GM18519 (cell line): ENCODE results near the gene CIB4.
"Not testable (repeated sequence)": the region's sequence is repeated elsewhere in the genome, so short reads cannot be mapped to it uniquely, and the experiment has no call there.

Source experiments
- ATAC-seq: cut with Tn5 transposase; IDR thresholded peaks from one replicate; pipeline ENCODE4 v1.9.1; 2021; ENCODE audit warnings: mild to moderate bottlenecking, moderate library complexity; ENCODE audit not compliant: unreplicated experiment, low FRiP score

CIB4 gene

DNA sequence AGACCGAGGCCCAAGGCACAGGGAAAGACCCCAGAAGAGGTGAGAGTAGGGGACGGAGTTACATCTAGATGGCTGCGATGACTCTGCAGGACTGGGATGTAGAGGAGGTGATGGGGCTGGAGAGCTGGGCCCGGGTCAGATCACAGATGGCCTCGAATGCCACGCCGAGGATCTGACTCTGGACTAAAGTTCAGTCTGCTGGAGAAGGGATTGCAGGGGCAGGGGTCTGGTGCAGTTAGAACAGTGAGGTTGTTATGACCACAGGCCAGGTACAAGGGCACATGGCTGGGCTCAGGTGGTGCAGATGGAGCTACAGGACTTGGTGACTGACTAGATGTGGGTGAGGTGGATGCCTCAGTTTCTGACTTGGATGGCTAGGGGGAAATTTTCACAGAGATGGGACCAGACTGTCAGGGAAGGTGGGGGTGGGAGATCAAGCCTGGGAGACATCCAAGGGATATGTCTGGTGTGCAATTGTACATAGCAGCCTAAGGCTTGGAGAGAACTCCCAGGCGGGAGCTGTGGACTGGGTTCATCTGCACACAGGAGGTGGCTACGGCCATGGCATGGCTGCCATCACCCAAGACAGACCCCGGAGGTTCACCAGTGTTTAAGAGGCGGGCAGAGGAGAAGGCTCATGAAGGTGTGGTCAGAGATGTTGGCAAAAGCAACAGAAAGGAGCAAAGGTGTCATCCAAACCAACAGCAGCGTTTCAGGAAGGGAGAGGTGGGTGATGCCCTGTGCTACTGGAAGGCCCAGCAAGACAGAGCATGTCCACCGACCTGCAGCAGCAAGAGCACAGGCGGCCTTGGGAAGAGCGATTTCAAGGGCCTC lies 66.9 kb downstream of the CIB4 start:
- ATAC-seq, result no peak

DNA sequence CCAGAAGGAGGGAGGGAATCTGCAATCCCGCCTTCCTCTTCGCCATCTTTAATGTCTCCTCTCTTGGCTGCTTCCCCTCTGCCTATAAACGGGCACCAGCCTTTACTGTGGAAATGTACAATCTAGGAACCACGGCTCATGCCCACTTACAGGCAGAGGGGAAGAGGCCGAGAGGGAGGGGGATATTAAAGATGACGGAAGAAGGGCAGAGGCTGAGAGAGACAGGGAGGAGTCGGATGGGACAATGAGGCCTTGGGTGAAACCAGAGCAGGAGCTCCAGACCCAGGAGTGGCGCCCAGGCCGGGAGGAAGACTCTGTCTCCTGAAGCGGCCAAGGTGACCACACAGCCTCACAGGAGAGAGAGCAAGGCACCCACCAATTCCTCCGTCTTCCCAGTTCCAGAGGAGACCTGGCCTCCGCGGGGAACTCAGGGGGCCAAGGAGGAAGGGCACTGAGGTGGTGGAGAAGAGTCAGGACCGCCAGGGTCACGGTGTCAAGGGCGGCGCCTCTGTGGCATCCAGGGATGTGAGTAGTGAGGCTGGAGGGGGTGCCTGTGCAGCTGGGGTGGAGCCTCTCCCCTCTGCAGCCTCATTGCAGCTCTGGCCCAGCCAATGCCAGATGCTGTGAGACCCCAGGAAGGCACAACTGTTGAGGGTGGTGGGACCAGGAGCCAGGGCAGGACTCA lies 67.8 kb downstream of the CIB4 start:
- no peak for ATAC-seq

DNA sequence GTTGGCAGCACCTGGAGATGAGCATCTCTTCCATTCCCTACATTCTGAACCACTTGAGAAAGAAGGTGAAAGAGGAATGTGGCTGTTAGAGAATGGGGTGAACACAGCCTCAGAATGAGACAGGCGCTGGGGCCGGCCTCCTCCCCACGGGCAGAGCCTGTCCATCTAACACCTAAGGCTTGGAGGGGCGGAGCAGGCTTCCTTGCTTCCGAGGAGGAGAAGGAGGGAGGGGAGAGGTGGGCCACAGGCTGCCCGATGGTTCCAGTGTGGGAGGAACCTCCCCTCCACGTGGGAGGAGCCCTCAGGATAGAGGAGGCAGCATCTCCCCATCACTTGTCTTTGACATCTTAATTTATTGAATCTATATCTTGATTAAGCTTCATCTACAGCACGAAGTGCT lies 68.6 kb downstream of the CIB4 start:
- ATAC-seq, result no peak

DNA sequence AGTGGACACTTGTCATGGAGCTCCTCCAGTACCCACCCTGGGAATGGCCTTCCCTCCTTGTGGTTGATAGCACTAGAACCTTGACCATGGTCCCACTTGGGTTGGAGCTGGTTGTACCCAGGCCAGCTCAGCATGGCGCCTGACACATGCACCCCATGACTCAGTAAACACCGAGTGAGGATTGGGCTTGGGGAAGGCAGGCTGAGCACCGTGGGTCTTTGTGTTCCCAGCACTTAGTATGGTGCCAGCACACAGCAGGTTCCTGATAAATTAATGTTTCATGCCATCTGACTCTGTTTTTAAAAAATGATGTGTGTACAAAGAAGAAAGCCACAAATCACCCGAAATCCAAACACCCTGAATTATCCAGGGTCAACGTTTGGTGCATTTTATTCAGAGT lies 69.8 kb downstream of the CIB4 start:
- ATAC-seq, result no peak

DNA sequence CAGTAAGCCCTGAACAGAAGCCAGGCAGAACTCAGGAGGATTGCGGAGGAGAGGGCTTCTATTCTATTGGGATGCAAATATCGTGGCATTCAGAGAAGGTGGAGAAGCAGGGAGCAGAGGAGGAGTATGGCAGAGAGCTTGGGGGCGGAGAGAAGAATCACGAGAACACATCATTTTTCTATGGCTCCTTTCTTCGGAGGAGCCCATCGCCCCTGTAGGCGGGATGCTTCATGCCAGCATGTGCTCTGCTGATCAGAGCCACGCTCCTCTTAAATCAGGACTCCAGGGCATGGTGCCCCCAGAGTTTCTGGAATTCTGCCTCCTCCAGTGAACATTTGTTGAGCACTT lies 71.1 kb downstream of the CIB4 start:
- no peak for ATAC-seq

DNA sequence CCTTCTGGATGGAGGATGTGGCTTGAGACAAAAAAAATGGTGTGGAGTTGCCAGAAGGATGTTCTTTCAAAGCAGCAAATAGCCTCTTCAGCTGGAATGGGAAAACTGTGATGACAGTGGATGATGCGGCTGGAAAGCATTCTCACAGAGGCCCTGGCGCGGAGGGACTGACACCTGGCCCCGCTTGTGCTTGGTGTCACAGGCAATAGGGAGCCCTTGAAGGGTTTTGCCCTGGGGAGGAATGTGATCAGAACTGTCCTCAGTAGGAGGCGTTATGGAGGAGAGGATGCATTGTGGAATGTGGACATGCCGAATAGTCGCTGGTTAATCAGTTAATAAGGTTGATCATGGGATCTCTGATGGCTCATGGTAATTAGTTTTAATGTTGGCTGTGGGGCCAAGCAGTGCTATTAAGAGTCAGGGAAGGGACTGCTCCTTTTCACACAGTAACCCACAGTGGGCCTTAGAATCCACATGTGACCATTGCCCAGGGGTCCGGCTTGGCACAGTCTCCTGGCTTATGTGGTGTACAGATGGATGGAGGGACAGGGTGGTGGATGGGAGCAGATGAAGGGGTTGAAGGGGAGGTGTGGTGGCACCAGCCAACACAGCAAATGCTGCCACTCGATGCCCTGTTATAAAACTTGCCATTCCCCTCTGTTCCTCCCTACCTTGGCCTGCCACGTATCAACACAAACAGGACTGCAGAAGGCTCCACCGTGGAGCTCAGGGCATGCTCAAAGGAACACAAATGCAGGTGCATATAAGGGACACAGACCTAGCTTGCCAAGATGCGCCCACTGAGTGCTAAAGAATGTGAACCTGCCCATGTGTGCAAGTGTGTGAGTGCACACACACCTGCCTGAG lies 71.7 kb downstream of the CIB4 start:
- ATAC-seq, result no peak

DNA sequence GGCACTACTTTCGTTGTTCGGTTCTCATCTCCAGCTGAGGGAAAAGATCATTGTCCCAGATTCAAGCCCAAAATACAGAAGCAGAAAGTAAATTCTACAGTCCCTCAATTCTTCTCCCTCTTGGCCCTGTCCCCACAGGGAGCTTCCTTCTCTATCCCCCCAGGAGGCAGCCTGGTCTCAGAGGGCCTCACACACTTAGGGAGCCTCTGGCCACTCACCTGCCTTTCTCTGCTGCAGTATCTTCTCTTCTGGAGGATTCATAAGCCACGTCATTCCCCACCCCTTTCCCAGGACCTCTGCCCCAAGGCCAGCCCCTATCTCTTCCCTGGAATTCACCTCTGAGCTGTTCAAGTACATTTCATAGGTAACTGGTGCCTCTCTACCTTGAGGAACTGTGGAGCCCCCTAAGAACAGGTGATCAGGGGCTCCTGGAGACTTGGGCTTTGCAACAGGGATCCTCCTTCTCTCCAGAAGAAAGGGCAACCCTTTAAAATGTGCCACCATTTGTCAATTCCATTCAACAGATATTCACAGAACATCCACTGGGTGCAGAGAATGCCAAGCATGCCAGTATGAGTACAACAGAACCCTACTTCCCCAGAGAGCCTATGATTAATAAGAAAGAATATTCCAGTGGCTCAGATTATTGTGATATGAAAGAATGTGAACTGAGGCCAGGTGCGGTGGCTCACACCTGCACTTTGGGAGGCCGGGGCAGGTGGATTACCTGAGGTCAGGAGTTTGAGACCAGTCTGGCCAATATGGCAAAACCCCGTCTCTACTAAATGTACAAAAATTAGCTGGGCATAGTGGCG lies 72.9 kb downstream of the CIB4 start:
- ATAC-seq, result no peak

DNA sequence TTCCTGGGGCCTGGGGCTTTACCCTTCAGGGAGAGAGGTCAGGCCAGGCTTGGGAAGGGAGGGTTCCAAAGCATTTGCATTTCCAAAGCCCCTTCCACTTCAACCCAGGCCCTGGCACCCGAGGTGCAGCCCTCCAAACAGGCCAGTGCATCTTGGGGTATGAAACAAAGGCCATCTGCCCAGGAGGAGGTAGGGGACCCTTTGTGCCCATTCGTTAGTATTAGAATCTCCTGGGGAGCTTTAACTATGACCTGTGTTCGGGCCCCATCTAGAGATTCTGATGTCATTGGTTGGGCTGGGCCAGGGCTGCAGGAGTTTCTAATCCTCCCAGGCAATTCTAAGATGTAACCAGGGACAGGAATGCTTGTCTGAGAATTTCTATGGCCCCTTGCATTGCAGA lies 73.6 kb downstream of the CIB4 start:
- ATAC-seq, result no peak

DNA sequence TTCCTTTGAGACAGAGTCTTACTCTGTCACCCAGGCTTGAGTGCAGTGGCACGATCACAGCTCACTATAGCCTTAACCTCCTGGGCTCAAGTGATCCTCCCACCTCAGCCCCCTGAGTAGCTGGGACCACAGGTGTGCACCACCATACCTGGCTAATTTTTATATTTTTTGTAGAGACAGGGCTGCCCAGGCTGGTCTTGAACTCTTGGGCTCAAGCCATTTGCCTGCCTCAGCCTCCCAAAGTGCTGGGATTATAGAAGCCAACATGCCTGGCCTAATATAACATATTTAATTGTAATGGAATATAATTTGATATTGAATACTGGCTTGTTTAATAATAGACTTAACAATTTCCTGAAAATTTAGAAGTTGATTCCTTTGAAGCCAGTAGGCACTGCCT lies 74.4 kb downstream of the CIB4 start:
- not testable (repeated sequence) for ATAC-seq

DNA sequence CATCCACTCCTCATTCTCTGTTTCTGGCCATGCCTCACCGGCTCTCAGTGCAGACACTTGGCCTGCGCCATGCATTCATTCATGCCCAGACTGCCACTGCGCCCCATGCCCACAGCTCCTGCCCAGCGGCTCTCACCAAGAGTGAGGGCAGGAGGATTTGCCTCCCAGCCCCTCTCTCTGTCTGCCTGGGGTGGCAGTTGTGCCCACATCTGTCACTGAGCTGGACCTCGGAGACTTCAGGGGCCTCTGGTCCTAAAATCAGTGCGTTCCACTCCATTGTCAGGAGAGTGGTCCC lies 75.1 kb downstream of the CIB4 start:
- ATAC-seq, result no peak

DNA sequence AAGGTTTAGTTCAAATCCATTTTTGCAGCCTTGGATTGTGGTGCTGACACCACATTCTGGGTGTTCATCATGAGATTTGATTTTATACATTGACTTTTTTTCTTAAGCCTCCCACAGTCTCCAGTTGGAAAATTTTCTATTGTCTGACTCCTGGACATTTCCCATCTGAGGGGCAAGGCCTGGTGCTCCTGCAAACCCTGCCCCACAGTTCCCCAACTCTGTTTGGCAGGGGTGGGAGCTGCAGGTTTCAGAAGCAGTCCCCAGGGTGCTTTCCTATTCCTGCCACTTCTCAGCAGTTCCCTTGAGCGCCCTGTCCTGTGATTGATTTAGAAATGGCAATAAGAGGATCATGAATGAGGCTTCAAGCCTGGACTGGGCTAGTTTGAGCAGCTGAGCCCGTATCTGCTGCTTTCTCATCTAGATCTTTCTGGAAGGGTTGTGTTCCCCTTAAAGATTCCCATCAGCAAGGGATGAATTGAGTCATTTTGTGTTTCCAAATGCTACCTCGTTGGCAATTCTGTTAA lies 77.0 kb downstream of the CIB4 start:
- ATAC-seq, result no peak

DNA sequence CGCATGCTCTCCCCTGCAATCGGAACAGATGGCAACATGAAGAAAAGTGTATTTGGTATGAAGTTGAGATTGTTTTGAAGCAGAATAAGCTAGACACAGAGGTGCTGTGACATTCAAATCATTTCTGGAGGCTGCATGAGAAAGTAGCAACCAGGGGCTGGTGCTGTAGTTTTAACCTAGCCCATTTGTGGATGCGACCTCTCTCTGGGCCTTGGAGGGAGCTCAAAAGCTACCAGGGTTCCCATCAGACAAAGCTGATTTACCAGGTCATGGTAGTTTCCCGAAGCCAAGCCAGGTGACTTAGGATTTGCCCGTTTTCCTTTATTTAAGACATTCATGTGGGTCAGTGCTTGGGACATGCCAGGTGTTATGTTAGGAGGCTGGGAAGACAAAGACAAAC lies 77.5 kb downstream of the CIB4 start:
- ATAC-seq, result no peak

DNA sequence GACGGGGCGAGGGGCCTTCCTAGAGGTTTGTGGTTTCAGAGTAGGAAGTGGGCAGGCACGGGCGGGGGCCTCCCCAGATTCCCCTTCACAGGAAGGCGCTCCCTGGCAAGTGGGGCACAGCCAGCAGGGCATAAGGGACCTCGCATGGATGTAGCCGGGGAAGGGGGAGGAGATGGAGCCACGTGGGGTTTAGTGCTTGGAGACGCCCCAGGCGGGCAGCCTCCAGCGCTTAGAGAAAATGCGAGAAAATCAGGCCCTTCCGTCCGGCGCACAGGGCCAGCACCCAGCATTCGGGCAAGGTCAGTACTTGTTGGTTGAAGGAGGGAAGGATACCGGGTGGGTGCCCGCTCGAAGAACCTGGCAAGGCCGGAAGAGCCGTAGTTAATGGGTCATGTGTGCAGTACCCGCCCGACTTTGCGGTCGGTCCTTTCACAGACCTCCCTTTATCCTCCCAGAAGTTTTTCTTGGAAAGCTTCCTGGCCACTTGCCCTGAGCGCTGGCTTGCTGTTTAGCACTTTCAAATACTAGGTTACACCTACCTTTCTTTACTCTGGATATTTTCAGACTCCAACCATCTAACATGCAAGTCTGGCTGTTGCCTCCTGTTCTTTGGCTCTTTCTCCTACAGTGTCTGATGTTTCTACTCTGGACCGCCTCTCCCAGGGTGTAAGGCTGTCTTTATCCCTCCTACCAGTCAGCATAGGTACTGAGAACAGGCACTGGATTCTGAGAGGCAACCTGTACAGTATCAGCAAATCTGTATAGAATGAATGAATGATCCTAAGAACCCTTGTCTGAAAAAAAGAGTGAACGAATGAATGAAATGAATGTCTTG lies 78.1 kb downstream of the CIB4 start:
- ATAC-seq, result no peak

DNA sequence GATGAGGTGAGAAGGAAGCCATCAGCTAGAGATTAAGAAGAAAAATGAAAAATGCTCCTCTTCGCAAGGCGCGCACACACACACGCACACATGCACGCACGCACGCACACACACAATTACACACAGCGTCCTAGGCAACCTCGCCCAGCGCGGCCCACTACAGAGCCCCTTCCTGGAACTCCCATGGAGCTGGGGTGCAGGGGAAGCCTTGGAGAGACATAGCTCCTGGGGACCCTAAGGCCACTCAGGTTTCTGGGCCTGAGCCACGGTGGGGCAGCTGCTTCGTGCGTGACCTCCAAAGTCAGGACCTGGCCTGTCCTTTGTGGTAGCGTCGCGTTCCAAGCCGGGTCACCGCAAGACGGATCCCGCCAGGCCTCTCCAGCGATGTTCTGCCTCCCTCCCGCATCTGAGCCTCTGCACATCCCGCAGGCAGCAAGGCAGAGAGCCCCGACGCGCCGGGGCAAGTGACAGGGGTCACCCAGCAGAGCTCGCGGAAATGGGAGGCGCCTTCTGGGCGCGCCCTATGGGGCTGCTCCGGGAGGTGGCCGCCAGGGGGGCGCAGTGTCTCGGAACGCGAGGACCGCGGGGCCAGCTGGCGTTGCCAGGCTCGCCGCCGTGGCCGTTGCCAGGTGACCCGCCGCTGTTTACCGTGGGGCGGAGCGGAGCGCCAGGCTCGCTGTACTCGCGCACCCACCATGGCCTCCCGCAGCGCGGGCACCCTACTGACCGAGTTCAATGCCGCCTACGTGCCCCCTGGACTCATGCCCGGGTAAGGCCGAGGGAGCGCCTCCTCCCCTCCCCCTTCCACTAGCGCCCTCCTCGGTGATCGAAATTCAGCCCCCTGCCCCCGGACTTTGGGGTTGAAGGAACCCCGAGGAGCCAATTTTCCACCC lies 79.0 kb downstream of the CIB4 start:
- no peak for ATAC-seq

DNA sequence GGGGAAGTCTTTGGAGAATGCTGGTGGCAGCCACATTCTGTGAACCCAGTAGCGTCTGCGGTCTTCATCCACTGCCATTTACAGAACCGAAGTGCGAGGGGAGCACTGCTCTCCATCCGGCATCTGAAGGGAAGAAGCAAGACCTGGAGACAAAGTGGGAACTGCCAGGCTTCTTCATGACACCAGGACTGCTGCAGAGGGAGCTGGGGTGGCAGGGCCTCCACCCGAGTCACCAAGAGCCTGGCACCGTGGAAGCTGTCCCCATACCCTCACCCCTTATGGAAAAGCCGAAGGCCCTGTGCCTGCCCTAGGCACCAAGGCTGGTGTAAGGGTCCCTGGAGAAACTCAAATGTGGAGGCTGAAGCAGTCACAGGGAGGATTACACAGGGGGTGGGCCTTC lies 79.8 kb downstream of the CIB4 start:
- no peak for ATAC-seq

DNA sequence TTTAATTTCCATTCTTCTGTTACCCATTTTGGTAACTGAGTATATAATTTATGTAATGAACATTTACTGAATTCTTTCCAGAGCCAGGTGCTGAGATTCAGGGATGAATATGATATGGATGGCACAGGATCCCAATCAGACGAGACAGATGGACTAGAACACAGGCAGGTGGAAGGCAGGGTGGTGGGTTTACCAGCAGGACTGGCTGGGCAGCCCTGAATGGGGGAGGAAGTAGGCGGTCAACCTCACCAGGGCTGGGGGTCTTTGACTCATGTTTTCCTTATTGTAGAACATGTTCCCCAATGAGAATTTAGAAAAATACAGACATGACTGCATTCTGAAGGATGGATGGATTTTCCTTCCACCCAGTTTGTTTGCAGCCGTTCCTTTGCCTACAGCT lies 80.3 kb downstream of the CIB4 start:
- ATAC-seq, result no peak

DNA sequence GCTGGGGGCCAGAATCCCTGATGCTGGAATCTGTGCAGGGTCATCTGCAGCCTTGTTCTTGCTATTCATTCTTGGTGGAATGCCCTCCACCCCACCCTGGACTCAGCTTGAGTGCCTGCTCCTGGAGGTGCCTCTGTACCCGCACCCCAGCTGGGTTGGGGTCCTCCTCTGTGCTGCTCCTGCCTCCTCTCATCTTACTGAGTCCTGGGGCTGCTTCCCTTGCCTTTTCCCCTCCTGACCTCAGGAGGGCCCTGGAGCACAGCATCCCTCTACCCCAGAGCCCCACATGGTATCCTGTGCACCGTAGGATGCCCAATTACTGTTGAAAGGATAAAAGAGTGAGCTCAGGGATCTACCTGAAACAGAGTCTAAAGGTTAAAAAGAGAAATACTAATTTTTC lies 81.6 kb downstream of the CIB4 start:
- no peak for ATAC-seq

DNA sequence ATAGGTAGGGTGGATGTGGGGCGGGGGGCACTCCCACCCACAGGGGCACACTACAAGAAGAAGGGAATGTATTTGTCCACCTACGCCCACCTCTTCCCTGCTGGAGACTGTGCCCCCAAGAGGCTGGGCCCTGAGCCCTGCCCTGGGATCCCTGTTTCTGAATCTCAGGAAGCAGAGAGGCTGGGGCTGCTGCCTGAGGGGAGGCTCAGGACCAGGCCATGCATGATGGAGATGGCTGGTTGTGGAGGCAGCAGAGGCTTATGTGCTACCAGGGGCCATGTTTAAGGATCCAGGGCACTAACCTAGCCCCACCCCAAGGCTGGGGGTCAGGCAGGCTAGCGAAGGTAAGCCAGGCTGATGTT lies 82.1 kb downstream of the CIB4 start:
- ATAC-seq, result no peak
